SU-DHL-6 (cell line): ENCODE results near the gene C19orf53.

ENCODE experiments used
- H2AFZ ChIP-seq: fragments of 200-600 bp; sonication (generic); 2 replicates; pipeline ENCODE4 v1.6.1; 2014; ENCODE audit warnings: low read depth, mild to moderate bottlenecking, moderate library complexity, mixed read lengths, antibody characterized with exemption, low read length; ENCODE audit not compliant: severe bottlenecking
- H3F3A ChIP-seq: fragments of 200-600 bp; shearing (Covaris generic); 2 replicates; pipeline ENCODE4 v1.6.0; 2016; ENCODE audit warnings: antibody characterized with exemption, mild to moderate bottlenecking; ENCODE audit not compliant: insufficient read depth
- H3K27ac ChIP-seq: fragments of 200-600 bp; sonication (generic); 2 replicates; pipeline ENCODE4 v1.5.1; 2016; ENCODE audit warnings: low read depth, mild to moderate bottlenecking, low read length, moderate library complexity, mixed read lengths
- H3K27me3 ChIP-seq: fragments of 200-600 bp; sonication (generic), shearing (Covaris generic); 2 replicates; pipeline ENCODE4 v1.6.0; 2014; ENCODE audit warnings: mild to moderate bottlenecking, low read length
- H3K36me3 ChIP-seq: fragments of 200-600 bp; sonication (generic); 2 replicates; pipeline ENCODE4 v1.6.1; 2014; ENCODE audit warnings: mild to moderate bottlenecking, low read length, mixed read lengths
- H3K4me2 ChIP-seq: fragments of 300-600, 200-600 bp; shearing (Covaris generic), sonication (generic); 2 replicates; pipeline ENCODE4 v1.6.0; 2014; ENCODE audit warnings: low read length, low read depth, mild to moderate bottlenecking; ENCODE audit not compliant: poor library complexity, severe bottlenecking
- H3K4me3 ChIP-seq: fragments of 200-600 bp; sonication (generic); 2 replicates; pipeline ENCODE4 v1.5.1; 2014; ENCODE audit warnings: antibody characterized with exemption, low read length, mild to moderate bottlenecking, mixed read lengths; ENCODE audit not compliant: insufficient read depth, poor library complexity, severe bottlenecking
- H3K79me2 ChIP-seq: fragments of 200-600 bp; sonication (generic); 2 replicates; pipeline ENCODE4 v1.6.1; 2014; ENCODE audit warnings: mild to moderate bottlenecking, low read length, moderate library complexity; ENCODE audit not compliant: insufficient read depth
- H3K9ac ChIP-seq: fragments of 200-600 bp; sonication (generic); 2 replicates; pipeline ENCODE4 v1.7.0; 2014; ENCODE audit warnings: mild to moderate bottlenecking, low read length
- H3K9me2 ChIP-seq: fragments of 200-600 bp; sonication (generic); replicated peaks from 2 replicates; pipeline ENCODE4 v1.6.1; 2014; ENCODE audit warnings: low read length; ENCODE audit not compliant: insufficient read depth
- H3K9me3 ChIP-seq: fragments of 200-600 bp; sonication (generic); 2 replicates; pipeline ENCODE4 v1.6.1; 2014; ENCODE audit warnings: low read length, mixed read lengths; ENCODE audit not compliant: insufficient read depth
- H4K20me1 ChIP-seq: fragments of 200-600 bp; sonication (generic); 2 replicates; pipeline ENCODE4 v1.6.1; 2014; ENCODE audit warnings: low read depth, mild to moderate bottlenecking, antibody characterized with exemption, low read length, moderate library complexity, mixed read lengths
- EZH2phosphoT487 ChIP-seq: fragments of 200-600 bp; sonication (generic), shearing (Covaris generic); conservative IDR thresholded peaks from 2 replicates; pipeline ENCODE4 v1.6.1; 2018; ENCODE audit warnings: mild to moderate bottlenecking, antibody characterized with exemption, low read length, moderate library complexity, mixed read lengths
- TF ChIP-seq, protein P1 (sequence below): fragments of 200-600 bp; sonication (generic); IDR thresholded peaks from one replicate; pipeline ENCODE4 v1.5.1; 2017; ENCODE audit warnings: antibody characterized with exemption, mild to moderate bottlenecking, low read length, moderate library complexity; ENCODE audit not compliant: insufficient read depth, poor library complexity, severe bottlenecking

C19orf53 gene

DNA sequence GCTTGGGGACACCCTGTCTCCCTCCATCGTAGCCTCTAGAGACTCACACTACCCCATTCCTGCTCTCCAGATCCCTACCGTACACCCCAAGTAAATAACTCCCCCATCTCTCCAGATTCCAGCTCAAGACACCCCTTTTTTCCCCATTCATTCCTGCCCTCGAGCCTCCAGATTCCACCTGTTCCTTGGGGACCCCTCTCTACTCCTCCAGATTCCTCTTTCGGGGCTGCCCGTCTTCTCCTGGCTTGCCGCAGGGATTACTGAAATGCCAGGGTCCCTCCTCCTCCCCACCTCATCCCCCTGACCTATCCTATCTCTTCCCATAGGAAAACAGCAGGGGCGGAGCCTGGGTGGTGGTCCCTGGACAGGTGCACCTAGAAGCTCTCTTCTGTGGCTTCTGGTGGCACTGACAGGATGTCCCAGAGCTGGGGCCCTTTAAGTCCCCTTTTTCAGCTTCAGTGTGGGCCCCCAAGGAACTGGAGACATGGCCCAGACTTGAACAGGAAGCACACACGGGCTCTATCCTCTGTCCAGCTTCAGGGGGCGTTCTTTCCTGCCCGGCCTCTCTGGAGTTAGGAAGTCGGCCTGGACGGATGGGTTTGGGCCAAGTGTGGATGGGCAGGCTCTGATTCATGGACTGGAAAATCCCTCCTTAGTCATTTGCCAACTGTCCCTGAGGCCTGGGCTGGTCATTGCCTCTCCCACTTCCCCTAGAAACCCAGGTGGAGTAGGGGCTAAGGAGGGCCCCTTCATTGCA, 22.2 kb downstream of the C19orf53 start:
- Histone ChIP-seq H3F3A (no peaks in the 10 kb centered on the region), H2AFZ (peak overlapping the region; percentile 93), H3K4me3 (peak overlapping the region; percentile 94), H3K4me2 (peak overlapping the region; percentile 97), H3K27ac (no peak overlapping the region), H3K9ac (peak overlapping the region; percentile 75), H3K36me3 (no peaks in the 10 kb centered on the region), H3K9me3 (no peaks in the 10 kb centered on the region), H3K9me2 (no peaks in the 10 kb centered on the region), H3K79me2 (no peaks in the 10 kb centered on the region), H4K20me1 (no peaks in the 10 kb centered on the region), H3K27me3 (no peaks in the 10 kb centered on the region)
- TF ChIP-seq EZH2phosphoT487: no peak
- TF ChIP-seq, protein P1, sequence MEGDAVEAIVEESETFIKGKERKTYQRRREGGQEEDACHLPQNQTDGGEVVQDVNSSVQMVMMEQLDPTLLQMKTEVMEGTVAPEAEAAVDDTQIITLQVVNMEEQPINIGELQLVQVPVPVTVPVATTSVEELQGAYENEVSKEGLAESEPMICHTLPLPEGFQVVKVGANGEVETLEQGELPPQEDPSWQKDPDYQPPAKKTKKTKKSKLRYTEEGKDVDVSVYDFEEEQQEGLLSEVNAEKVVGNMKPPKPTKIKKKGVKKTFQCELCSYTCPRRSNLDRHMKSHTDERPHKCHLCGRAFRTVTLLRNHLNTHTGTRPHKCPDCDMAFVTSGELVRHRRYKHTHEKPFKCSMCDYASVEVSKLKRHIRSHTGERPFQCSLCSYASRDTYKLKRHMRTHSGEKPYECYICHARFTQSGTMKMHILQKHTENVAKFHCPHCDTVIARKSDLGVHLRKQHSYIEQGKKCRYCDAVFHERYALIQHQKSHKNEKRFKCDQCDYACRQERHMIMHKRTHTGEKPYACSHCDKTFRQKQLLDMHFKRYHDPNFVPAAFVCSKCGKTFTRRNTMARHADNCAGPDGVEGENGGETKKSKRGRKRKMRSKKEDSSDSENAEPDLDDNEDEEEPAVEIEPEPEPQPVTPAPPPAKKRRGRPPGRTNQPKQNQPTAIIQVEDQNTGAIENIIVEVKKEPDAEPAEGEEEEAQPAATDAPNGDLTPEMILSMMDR: no peak

DNA sequence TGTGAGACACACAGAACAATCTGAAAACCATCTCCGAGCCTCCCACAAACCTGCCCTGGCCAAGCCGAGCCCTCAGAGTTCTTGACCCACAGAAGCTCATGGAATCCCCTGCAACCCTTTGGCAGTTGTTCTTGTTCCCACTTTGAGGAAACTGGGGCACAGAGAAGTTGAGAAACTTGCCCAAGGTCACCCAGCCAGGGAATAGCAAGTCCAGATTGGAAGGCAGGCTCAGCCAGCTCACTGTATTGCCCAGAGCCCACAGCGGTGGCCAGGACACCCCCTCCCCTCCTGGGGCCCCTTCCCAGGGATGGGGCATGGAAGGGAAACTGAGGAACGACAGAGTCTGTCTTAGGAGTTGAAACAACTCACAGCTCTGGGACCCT, 22.8 kb downstream of the C19orf53 start:
- H3K27me3 ChIP-seq: no peaks in the 10 kb centered on the region
- no peak overlapping the region for H3K9ac ChIP-seq
- H2AFZ ChIP-seq: no peak overlapping the region
- TF ChIP-seq, protein P1: no peak
- TF ChIP-seq EZH2phosphoT487: no peak
- H3K9me2 ChIP-seq: no peaks in the 10 kb centered on the region
- H3K36me3 ChIP-seq: no peaks in the 10 kb centered on the region
- H3F3A ChIP-seq: no peaks in the 10 kb centered on the region
- no peak overlapping the region for H3K4me3 ChIP-seq
- H3K79me2 ChIP-seq: no peaks in the 10 kb centered on the region
- H3K27ac ChIP-seq: no peak overlapping the region
- H3K4me2 ChIP-seq: no peak overlapping the region
- no peaks in the 10 kb centered on the region for H4K20me1 ChIP-seq
- H3K9me3 ChIP-seq: no peaks in the 10 kb centered on the region

DNA sequence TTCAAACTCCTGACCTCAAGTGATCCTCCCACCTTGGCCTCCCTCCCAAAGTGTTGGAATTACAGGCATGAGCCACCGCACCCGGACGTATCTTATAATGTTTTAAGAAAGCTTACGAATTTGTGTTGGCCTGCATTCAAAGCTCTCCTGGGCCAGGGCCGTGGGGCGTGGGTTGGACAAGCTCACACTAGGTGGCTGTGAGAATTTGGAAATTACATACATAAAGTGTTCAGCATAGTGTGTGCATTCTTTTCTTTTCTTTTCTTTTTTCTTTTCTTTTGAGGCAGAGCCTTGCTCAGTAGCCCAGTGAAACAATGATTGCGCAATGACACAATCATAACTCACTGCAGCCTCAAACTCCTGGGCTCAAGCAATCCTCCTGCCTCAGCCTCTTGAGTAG, 23.6 kb downstream of the C19orf53 start:
- no peak overlapping the region for H3K27ac ChIP-seq

More for the DNA sequence above, 23.6 kb downstream of the C19orf53 start:
- Histone ChIP-seq H2AFZ (no peak overlapping the region), H3K4me2 (no peak overlapping the region), H3F3A (no peaks in the 10 kb centered on the region), H3K36me3 (no peaks in the 10 kb centered on the region), H3K9me2 (no peaks in the 10 kb centered on the region), H3K9ac (no peak overlapping the region), H3K4me3 (no peak overlapping the region), H4K20me1 (no peaks in the 10 kb centered on the region), H3K27me3 (no peaks in the 10 kb centered on the region), H3K79me2 (no peaks in the 10 kb centered on the region), H3K9me3 (no peaks in the 10 kb centered on the region)
- TF ChIP-seq, protein P1: no peak
- TF ChIP-seq EZH2phosphoT487: no peak
